Upper lobe of right lung (tissue), 1 donor: ENCODE results near the gene C1QTNF9B. TPM values are rescaled to one million over a fixed set of nuclear protein-coding genes. Genes with fewer than 3 reads are reported as not detected.
A peak's percentile ranks its signal among the peaks of the same experiment; 100 is the strongest.
"Not testable (repeated sequence)": the region's sequence is repeated elsewhere in the genome, so short reads cannot be mapped to it uniquely, and the experiment has no call there.

ENCODE experiments used
- ATAC-seq: fragments of 200-7000 bp; cut with Tn5 transposase; one replicate; pipeline ENCODE4 v1.9.1; 2020; ENCODE audit warnings: mild to moderate bottlenecking, moderate library complexity
- DNase-seq: peaks from one replicate; pipeline ENCODE4 v3.0.0-alpha.2; 2020
- H3K27ac ChIP-seq: fragments of 200-600 bp; one replicate; pipeline ENCODE4 v1.8.0; 2022
- H3K27me3 ChIP-seq: fragments of 200-600 bp; one replicate; pipeline ENCODE4 v1.8.0; 2022; ENCODE audit warnings: mild to moderate bottlenecking
- H3K36me3 ChIP-seq: fragments of 200-600 bp; one replicate; pipeline ENCODE4 v1.8.0; 2022
- H3K4me1 ChIP-seq: fragments of 200-600 bp; one replicate; pipeline ENCODE4 v1.8.0; 2022
- H3K4me3 ChIP-seq: fragments of 200-600 bp; one replicate; pipeline ENCODE4 v1.8.0; 2022; ENCODE audit warnings: mild to moderate bottlenecking
- H3K9me3 ChIP-seq: fragments of 200-600 bp; one replicate; pipeline ENCODE4 v1.8.0; 2022
- CTCF ChIP-seq: fragments of 200-600 bp; IDR thresholded peaks from one replicate; pipeline ENCODE4 v1.8.0; 2022; ENCODE audit warnings: antibody characterized with exemption
- intact Hi-C: fragments of 100-400 bp; cut with DNase I; formaldehyde crosslinking; loops from one replicate; pipeline ENCODE4 v1.11.0; 2022
- long read RNA-seq: library from polyadenylated mRNA; unstranded; transcript quantifications from one replicate; pipeline ENCODE4 v2.0.0, GENCODE V29; 2021
- total RNA-seq: library from RNA; stranded (reverse); fragmentation: NEBNext Ultra II Directional; extraction: Animal tissue kit (Norgen Biotek cat#: 25700); gene quantifications from one replicate; pipeline ENCODE4 v1.2.1, GENCODE V29; 2021
- donor health status: DM: no; HTN: yes; CAD: no; lungs with severe emphysema.

C1QTNF9B gene
- not detected for total RNA-seq
- long read RNA-seq = 0 reads

- DNase-seq, intact Hi-C loops, H3K9me3 ChIP-seq, H3K27me3 ChIP-seq, H3K27ac ChIP-seq, H3K4me3 ChIP-seq, ATAC-seq, H3K36me3 ChIP-seq: not testable (repeated sequence)
- H3K4me1 ChIP-seq = peaks cover 11% of the 10 kb centered on the region
Observed at GRCh38 chr13:23897452-23897919, at the start of gene C1QTNF9B. Gene C1QTNF9B (minus strand): TSS chr13:23897502.

GRCh38 chr13:23946900-23947299 lies 49.6 kb upstream of the C1QTNF9B start:
- H3K27ac ChIP-seq = no peak overlapping the region
- H3K36me3 ChIP-seq = no peaks in the 10 kb centered on the region
- DNase-seq (no peak), ATAC-seq (no peak)
- H3K4me3 ChIP-seq = no peak overlapping the region
- intact Hi-C loops = no loop called here
- no peaks in the 10 kb centered on the region for H3K9me3 ChIP-seq
- no peaks in the 10 kb centered on the region for H3K27me3 ChIP-seq
- TF ChIP-seq CTCF = no peak
- H3K4me1 ChIP-seq = no peaks in the 10 kb centered on the region

- no peak for TF ChIP-seq CTCF
- intact Hi-C loops = no loop called here
- Histone ChIP-seq H3K27me3 (no peaks in the 10 kb centered on the region), H3K4me3 (no peak overlapping the region), H3K36me3 (no peaks in the 10 kb centered on the region), H3K9me3 (no peaks in the 10 kb centered on the region), H3K27ac (no peak overlapping the region), H3K4me1 (no peaks in the 10 kb centered on the region)
- ATAC-seq (peak; percentile 23), DNase-seq (no peak)
Observed at GRCh38 chr13:23946067-23946466, 48.8 kb upstream of the C1QTNF9B start.

GRCh38 chr13:23945612-23946011 lies 48.3 kb upstream of the C1QTNF9B start:
- ATAC-seq (no peak), DNase-seq (no peak)
- no peak overlapping the region for H3K27ac ChIP-seq
- H3K4me3 ChIP-seq = no peak overlapping the region
- no peak for TF ChIP-seq CTCF
- no peaks in the 10 kb centered on the region for H3K9me3 ChIP-seq
- intact Hi-C loops = no loop called here
- no peaks in the 10 kb centered on the region for H3K4me1 ChIP-seq
- no peaks in the 10 kb centered on the region for H3K27me3 ChIP-seq
- no peaks in the 10 kb centered on the region for H3K36me3 ChIP-seq

- H3K4me3 ChIP-seq = no peak overlapping the region
- H3K4me1 ChIP-seq = no peaks in the 10 kb centered on the region
- H3K9me3 ChIP-seq = no peaks in the 10 kb centered on the region
- H3K27ac ChIP-seq = no peak overlapping the region
- TF ChIP-seq CTCF = no peak
- ATAC-seq = no peak
- DNase-seq = no peak
- no peaks in the 10 kb centered on the region for H3K36me3 ChIP-seq
- intact Hi-C loops = no loop called here
- peaks cover 2% of the 10 kb centered on the region for H3K27me3 ChIP-seq
Observed at GRCh38 chr13:23941211-23941610, 43.9 kb upstream of the C1QTNF9B start.

- H3K36me3 ChIP-seq, intact Hi-C loops: not testable (repeated sequence)
Observed at GRCh38 chr13:23939666-23940065, 42.4 kb upstream of the C1QTNF9B start.

GRCh38 chr13:23934520-23934919 lies 37.2 kb upstream of the C1QTNF9B start:
- intact Hi-C loops = no loop called here
- ATAC-seq (no peak), DNase-seq (no peak)
- Histone ChIP-seq H3K27ac (no peak overlapping the region), H3K9me3 (no peaks in the 10 kb centered on the region), H3K27me3 (peaks cover 11% of the 10 kb centered on the region), H3K4me3 (no peak overlapping the region), H3K4me1 (no peaks in the 10 kb centered on the region), H3K36me3 (no peaks in the 10 kb centered on the region)
- TF ChIP-seq CTCF = no peak

More at GRCh38 chr13:23939666-23940065, 42.4 kb upstream of the C1QTNF9B start:
- not testable (repeated sequence) for H3K27ac ChIP-seq, ATAC-seq, H3K9me3 ChIP-seq, H3K4me1 ChIP-seq, DNase-seq, H3K27me3 ChIP-seq, H3K4me3 ChIP-seq
